ENCODE data around the gene RFTN1. TPM values are rescaled to one million over a fixed set of nuclear protein-coding genes. Genes with fewer than 3 reads are reported as not detected.

Gene RFTN1
- total and polyA plus RNA-seq, 10 of the 15 experiments (the other 5 are each of a cell fraction or from before 2014, with no cell fraction given), result 20.6 to 213 (median 147) TPM

DNA sequence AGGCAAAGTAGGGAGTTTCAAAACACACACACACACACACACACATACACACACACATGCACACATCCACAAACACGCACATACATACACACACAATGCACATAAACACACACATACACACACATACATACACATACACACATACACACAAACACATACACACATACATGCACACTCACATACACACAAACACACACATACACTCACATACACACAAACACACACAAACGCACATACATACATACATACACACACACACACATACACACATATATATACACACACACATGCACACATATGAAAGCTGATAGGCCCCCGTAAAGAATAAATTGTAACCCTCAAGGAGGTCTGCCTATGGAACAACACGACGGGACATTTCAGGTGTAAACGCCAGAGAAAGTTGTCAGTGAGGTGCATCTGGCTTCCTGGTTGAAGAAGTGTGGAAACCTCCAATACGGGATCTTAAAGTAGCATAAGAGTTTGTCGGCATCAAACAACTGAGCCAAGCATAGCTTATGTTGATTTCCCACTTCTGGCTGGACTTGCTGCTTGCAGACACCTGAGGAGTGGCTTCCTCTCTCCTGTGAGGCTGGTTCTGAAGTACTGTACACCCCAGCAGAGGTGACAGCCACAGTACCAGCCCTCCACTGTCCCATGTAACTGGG, 5.8 kb downstream of the RFTN1 start (continued):
- TF ChIP-seq, protein P1, sequence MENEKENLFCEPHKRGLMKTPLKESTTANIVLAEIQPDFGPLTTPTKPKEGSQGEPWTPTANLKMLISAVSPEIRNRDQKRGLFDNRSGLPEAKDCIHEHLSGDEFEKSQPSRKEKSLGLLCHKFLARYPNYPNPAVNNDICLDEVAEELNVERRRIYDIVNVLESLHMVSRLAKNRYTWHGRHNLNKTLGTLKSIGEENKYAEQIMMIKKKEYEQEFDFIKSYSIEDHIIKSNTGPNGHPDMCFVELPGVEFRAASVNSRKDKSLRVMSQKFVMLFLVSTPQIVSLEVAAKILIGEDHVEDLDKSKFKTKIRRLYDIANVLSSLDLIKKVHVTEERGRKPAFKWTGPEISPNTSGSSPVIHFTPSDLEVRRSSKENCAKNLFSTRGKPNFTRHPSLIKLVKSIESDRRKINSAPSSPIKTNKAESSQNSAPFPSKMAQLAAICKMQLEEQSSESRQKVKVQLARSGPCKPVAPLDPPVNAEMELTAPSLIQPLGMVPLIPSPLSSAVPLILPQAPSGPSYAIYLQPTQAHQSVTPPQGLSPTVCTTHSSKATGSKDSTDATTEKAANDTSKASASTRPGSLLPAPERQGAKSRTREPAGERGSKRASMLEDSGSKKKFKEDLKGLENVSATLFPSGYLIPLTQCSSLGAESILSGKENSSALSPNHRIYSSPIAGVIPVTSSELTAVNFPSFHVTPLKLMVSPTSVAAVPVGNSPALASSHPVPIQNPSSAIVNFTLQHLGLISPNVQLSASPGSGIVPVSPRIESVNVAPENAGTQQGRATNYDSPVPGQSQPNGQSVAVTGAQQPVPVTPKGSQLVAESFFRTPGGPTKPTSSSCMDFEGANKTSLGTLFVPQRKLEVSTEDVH (IDR thresholded peaks at IDR 0.05; ENCODE audit: low read depth, partially characterized antibody), result no peak
- TF ChIP-seq POLR2AphosphoS5 (IDR thresholded peaks at IDR 0.05; ENCODE audit: low read length) (peak; percentile 71), ZSCAN29 (IDR thresholded peaks at IDR 0.05) (no peak), NRF1 (conservative IDR thresholded peaks at IDR 0.05; ENCODE audit: low read depth, low read length) (no peak), PAX5 (IDR thresholded peaks at IDR 0.05; ENCODE audit: borderline replicate concordance, low read depth, low read length) (no peak), EED (IDR thresholded peaks at IDR 0.05; ENCODE audit: low read depth) (no peak), RB1 (IDR thresholded peaks at IDR 0.05; ENCODE audit: borderline replicate concordance) (no peak), STAT3 (IDR thresholded peaks at IDR 0.05; ENCODE audit: low read depth, low read length) (no peak), PAX8 (IDR thresholded peaks at IDR 0.05) (no peak)
- TF ChIP-seq, protein P2, sequence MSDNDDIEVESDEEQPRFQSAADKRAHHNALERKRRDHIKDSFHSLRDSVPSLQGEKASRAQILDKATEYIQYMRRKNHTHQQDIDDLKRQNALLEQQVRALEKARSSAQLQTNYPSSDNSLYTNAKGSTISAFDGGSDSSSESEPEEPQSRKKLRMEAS (IDR thresholded peaks at IDR 0.05; ENCODE audit: low read depth, low read length), result no peak
- TF ChIP-seq, protein P3, sequence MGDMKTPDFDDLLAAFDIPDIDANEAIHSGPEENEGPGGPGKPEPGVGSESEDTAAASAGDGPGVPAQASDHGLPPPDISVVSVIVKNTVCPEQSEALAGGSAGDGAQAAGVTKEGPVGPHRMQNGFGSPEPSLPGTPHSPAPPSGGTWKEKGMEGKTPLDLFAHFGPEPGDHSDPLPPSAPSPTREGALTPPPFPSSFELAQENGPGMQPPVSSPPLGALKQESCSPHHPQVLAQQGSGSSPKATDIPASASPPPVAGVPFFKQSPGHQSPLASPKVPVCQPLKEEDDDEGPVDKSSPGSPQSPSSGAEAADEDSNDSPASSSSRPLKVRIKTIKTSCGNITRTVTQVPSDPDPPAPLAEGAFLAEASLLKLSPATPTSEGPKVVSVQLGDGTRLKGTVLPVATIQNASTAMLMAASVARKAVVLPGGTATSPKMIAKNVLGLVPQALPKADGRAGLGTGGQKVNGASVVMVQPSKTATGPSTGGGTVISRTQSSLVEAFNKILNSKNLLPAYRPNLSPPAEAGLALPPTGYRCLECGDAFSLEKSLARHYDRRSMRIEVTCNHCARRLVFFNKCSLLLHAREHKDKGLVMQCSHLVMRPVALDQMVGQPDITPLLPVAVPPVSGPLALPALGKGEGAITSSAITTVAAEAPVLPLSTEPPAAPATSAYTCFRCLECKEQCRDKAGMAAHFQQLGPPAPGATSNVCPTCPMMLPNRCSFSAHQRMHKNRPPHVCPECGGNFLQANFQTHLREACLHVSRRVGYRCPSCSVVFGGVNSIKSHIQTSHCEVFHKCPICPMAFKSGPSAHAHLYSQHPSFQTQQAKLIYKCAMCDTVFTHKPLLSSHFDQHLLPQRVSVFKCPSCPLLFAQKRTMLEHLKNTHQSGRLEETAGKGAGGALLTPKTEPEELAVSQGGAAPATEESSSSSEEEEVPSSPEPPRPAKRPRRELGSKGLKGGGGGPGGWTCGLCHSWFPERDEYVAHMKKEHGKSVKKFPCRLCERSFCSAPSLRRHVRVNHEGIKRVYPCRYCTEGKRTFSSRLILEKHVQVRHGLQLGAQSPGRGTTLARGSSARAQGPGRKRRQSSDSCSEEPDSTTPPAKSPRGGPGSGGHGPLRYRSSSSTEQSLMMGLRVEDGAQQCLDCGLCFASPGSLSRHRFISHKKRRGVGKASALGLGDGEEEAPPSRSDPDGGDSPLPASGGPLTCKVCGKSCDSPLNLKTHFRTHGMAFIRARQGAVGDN (IDR thresholded peaks at IDR 0.05), result no peak
- TF ChIP-seq, protein P4, sequence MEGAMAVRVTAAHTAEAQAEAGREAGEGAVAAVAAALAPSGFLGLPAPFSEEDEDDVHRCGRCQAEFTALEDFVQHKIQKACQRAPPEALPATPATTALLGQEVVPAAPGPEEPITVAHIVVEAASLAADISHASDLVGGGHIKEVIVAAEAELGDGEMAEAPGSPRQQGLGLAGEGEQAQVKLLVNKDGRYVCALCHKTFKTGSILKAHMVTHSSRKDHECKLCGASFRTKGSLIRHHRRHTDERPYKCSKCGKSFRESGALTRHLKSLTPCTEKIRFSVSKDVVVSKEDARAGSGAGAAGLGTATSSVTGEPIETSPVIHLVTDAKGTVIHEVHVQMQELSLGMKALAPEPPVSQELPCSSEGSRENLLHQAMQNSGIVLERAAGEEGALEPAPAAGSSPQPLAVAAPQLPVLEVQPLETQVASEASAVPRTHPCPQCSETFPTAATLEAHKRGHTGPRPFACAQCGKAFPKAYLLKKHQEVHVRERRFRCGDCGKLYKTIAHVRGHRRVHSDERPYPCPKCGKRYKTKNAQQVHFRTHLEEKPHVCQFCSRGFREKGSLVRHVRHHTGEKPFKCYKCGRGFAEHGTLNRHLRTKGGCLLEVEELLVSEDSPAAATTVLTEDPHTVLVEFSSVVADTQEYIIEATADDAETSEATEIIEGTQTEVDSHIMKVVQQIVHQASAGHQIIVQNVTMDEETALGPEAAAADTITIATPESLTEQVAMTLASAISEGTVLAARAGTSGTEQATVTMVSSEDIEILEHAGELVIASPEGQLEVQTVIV (IDR thresholded peaks at IDR 0.05; ENCODE audit: borderline replicate concordance, partially characterized antibody), result no peak
- TF ChIP-seq, protein P5, sequence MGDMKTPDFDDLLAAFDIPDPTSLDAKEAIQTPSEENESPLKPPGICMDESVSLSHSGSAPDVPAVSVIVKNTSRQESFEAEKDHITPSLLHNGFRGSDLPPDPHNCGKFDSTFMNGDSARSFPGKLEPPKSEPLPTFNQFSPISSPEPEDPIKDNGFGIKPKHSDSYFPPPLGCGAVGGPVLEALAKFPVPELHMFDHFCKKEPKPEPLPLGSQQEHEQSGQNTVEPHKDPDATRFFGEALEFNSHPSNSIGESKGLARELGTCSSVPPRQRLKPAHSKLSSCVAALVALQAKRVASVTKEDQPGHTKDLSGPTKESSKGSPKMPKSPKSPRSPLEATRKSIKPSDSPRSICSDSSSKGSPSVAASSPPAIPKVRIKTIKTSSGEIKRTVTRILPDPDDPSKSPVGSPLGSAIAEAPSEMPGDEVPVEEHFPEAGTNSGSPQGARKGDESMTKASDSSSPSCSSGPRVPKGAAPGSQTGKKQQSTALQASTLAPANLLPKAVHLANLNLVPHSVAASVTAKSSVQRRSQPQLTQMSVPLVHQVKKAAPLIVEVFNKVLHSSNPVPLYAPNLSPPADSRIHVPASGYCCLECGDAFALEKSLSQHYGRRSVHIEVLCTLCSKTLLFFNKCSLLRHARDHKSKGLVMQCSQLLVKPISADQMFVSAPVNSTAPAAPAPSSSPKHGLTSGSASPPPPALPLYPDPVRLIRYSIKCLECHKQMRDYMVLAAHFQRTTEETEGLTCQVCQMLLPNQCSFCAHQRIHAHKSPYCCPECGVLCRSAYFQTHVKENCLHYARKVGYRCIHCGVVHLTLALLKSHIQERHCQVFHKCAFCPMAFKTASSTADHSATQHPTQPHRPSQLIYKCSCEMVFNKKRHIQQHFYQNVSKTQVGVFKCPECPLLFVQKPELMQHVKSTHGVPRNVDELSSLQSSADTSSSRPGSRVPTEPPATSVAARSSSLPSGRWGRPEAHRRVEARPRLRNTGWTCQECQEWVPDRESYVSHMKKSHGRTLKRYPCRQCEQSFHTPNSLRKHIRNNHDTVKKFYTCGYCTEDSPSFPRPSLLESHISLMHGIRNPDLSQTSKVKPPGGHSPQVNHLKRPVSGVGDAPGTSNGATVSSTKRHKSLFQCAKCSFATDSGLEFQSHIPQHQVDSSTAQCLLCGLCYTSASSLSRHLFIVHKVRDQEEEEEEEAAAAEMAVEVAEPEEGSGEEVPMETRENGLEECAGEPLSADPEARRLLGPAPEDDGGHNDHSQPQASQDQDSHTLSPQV (IDR thresholded peaks at IDR 0.05), result no peak
